Uterine smooth muscle cell (primary cell): ENCODE measurements around the gene LGALS12. TPM values are rescaled to one million over a fixed set of nuclear protein-coding genes. Genes with fewer than 3 reads are reported as not detected.

Experiments used
- total RNA-seq: library from RNA; depleted of rRNA; stranded (reverse); fragments of >200 nt; gene quantifications from 2 replicates; pipeline ENCODE4 v1.2.3, GENCODE V29; 2014

LGALS12 gene
- total RNA-seq: not detected in 2 replicates

GRCh38 chr11:63505857-63506528, at the start of gene LGALS12:
LGALS12 (plus strand) TSS chr11:63506084; CDS start chr11:63506459, 375 bp downstream.

GRCh38 chr11:63490551-63491239, 15.2 kb upstream of the LGALS12 start, which contains the start of gene PLAAT5:
PLAAT5 (minus strand) TSS chr11:63491167; CDS start chr11:63491034, 133 bp downstream.

GRCh38 chr11:63536669-63537292, 30.9 kb downstream of the LGALS12 start, which contains the start of gene PLAAT4:
PLAAT4 (plus strand) TSS chr11:63536808; CDS start chr11:63536869, 61 bp downstream.

GRCh38 chr11:63563201-63564055, 57.5 kb downstream of the LGALS12 start, which contains the start of gene PLAAT2:
PLAAT2 (minus strand) TSS chr11:63563379; CDS start chr11:63563324, 55 bp downstream.

Other genes starting within 250 kb of the LGALS12 start
- gene SLC22A9, start 136.3 kb upstream of the LGALS12 start, total RNA-seq: not detected in 2 replicates
- not detected in 2 replicates for gene PLAAT5, start 14.9 kb upstream of the LGALS12 start, total RNA-seq
- 4.2 and 9.9 TPM in 2 replicates for gene PLAAT4, start 30.7 kb downstream of the LGALS12 start, total RNA-seq
- gene PLAAT2, start 57.3 kb downstream of the LGALS12 start, total RNA-seq: 0.12 TPM in 1 of 2 replicates, not detected in the other
- gene PLAAT3, start 108.3 kb downstream of the LGALS12 start, total RNA-seq: 4.2 and 10.4 TPM in 2 replicates
- gene ATL3, start 165.3 kb downstream of the LGALS12 start, total RNA-seq: 112 and 115 TPM in 2 replicates
- gene RTN3, start 175.4 kb downstream of the LGALS12 start, total RNA-seq: 51.1 and 69.6 TPM in 2 replicates